ENCODE results near the gene MYO9B.

MYO9B gene

DNA sequence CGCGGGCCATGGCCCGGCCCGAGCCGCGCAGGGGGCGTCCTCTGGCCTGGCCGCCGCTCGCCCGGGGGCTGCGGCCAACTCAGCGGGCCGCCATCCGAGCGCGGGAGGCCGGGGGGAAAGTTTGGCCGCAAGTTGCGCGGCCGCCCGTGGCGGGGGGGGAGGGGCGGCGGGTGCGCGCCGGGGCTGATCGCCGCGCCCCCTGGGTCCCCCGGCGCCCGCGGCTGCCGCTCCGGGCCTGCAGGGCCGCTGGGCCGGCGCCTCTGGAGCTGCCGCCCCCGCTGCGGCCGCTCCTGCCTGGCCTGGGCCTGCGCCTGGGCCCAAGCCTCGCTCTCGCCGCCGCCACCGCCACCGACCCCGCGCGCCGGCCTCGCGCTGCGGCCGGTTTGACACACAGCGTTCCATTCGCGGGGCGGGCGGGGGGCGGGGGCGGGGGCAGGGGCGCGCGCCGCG, 170.0 kb downstream of the MYO9B start, which contains the start of gene NR2F6:
Gene NR2F6, minus strand, starts transcription at position 385 of the 450 bp plus-strand sequence. CDS start 699 bp downstream, outside the sequence.
- FAIRE-seq = no peak

GRCh38 chr19:17246681-17247425, 171.3 kb downstream of the MYO9B start:
- no peak for FAIRE-seq

DNA sequence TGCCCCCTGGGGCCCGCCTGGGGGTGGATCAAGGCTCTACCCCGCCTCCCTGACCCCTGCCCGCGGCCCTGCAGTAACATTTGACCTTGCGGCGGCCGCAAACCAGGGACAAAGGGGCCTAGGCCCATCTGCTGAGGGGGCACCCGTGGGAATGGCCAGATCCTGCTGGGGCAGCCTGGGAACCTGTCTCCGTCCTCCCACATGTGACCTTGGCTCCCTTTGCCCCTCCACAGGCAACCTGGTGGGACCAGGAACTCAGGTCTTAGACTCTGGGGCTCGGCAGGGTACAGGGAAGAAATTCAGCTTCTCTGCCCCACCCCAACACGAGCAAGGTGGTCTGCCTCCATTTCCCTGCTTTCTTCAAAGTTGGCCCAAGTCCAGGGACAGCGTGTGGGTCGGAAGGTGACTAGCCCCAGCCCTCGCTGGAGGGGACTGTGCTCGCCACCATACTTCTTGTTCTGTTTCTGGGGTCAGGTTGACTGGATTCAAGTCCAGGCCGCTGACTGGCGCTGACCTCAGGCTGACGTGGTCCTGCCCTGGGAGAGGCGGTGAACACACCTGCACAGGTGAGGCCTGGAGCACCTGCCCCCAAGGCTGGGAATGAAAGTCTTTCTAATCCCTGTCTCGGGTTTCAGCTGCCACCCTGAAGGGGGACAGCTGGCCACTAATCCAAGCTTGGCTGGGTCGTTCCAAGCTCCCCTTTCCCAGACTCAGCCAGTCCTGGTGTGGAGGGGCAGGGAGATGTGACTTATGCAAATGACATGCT, 172.6 kb downstream of the MYO9B start:
- FAIRE-seq = no peak

DNA sequence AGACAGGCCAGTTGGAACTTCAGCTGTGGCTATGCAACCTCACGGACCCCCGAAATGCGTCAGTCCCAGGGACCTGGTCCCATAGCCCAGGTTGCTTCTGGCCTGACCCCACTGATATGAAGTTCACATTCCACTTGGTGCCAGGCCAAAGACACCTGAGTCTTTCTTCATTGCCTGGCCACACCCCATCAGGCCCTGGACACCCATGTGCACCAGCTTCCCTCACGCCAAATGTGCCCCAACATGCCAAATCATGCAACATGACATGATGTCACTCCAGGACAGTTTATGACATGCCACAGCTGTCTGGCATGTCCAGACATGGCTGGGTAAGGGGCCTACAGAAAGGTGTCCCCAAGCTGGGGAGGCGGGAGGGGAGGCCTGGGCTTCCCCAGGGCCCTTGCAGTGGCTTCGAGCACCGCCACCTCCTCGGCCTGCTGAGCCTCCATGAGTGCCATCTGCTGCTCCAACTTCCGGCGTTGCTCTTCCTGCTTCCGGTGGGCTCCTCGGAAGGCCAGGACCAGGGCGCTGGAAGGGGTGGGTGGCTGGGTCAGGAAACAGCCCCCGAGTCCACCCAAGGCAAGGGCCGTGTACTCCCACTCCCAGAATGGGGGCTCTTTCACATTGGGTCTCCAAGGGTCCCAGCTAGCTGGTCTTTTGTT, 174.4 kb downstream of the MYO9B start:
- no peak for FAIRE-seq

GRCh38 chr19:17254636-17255035, 179.1 kb downstream of the MYO9B start:
- no peak for FAIRE-seq

GRCh38 chr19:17255150-17255621, 179.6 kb downstream of the MYO9B start:
- no peak for FAIRE-seq

- no peak for FAIRE-seq
Measured at GRCh38 chr19:17256130-17256529, 180.6 kb downstream of the MYO9B start.

GRCh38 chr19:17259118-17259780, 183.7 kb downstream of the MYO9B start:
- FAIRE-seq = no peak

DNA sequence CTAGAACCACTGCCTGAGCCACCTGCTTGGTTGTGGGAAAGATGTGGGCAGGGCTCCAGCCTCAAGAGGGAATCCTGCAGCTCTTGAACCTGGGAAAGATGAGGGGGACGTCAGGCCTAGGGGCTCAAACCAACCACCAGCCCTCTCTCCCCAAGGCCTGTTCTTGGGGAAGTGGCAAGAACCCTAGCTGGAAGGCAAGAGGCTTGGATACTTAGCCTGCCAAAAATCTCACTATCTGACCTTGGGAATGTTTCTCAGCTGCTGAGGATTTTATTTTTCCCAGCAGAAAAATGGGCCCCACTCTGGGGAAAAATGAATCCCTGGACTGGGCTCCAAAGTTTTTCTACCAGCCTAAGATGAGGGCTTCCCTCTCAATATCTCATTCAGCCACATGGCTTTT, 184.4 kb downstream of the MYO9B start:
- no peak for FAIRE-seq

GRCh38 chr19:17260842-17261325, 185.3 kb downstream of the MYO9B start:
- no peak for FAIRE-seq

DNA sequence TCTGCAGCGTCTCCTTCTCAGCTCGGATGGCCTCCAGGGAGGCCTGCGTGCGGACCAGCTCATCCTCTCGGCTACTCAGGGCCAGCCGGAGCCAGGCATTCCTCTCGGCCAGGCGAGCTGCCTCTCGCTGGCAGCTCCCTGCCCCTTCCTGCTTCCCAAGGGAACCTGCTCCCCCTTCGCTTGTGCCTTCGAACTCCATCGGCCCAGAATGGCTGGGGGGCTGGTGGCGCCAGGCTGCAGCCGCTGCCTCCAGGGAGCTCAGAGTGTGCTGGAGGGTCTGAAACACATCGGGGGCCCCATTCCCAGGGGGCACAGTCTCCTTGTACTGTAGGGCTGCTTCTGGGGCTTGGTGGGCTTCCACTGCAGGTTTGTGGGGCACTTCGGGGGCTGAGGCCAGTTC, 187.0 kb downstream of the MYO9B start:
- no peak for FAIRE-seq

Measured in endometrium (tissue), 2 donors.